ENCODE results near the gene TNFAIP3.
A peak's percentile ranks its signal among the peaks of the same experiment; 100 is the strongest.

TNFAIP3 gene

DNA sequence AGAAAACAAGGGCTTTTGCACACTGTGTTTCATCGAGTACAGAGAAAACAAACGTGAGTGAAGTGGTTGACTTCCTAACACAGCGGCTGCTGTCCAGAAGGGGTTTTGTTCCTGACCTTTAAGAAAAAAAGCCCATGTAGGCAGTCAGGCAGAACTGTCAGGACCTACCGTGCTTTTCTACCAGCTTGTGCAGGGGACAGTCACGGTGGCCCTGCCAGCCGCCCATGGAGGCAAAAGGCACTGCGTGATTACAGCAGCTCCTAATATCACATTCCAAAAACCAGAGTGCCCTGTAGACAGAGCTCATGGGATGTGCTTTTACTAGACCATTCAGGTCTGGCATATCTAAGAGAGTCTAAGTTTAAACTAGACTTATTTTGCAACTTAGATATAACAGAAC, 12.2 kb downstream of the TNFAIP3 start:
- Mint-ChIP-seq H3K27ac (peak overlapping the region; percentile 54), H3K9me3 (no peaks in the 10 kb centered on the region), H3K4me3 (peak overlapping the region; percentile 60), H3K27me3 (ENCODE audit: low read depth, poor library complexity) (no peaks in the 10 kb centered on the region), H3K36me3 (ENCODE audit: low read depth) (peaks cover 27% of the 10 kb centered on the region), H3K4me1 (peaks cover 33% of the 10 kb centered on the region)
- TF ChIP-seq, protein P1, sequence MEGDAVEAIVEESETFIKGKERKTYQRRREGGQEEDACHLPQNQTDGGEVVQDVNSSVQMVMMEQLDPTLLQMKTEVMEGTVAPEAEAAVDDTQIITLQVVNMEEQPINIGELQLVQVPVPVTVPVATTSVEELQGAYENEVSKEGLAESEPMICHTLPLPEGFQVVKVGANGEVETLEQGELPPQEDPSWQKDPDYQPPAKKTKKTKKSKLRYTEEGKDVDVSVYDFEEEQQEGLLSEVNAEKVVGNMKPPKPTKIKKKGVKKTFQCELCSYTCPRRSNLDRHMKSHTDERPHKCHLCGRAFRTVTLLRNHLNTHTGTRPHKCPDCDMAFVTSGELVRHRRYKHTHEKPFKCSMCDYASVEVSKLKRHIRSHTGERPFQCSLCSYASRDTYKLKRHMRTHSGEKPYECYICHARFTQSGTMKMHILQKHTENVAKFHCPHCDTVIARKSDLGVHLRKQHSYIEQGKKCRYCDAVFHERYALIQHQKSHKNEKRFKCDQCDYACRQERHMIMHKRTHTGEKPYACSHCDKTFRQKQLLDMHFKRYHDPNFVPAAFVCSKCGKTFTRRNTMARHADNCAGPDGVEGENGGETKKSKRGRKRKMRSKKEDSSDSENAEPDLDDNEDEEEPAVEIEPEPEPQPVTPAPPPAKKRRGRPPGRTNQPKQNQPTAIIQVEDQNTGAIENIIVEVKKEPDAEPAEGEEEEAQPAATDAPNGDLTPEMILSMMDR (IDR thresholded peaks at IDR 0.05), result no peak
- no peak for DNase-seq

DNA sequence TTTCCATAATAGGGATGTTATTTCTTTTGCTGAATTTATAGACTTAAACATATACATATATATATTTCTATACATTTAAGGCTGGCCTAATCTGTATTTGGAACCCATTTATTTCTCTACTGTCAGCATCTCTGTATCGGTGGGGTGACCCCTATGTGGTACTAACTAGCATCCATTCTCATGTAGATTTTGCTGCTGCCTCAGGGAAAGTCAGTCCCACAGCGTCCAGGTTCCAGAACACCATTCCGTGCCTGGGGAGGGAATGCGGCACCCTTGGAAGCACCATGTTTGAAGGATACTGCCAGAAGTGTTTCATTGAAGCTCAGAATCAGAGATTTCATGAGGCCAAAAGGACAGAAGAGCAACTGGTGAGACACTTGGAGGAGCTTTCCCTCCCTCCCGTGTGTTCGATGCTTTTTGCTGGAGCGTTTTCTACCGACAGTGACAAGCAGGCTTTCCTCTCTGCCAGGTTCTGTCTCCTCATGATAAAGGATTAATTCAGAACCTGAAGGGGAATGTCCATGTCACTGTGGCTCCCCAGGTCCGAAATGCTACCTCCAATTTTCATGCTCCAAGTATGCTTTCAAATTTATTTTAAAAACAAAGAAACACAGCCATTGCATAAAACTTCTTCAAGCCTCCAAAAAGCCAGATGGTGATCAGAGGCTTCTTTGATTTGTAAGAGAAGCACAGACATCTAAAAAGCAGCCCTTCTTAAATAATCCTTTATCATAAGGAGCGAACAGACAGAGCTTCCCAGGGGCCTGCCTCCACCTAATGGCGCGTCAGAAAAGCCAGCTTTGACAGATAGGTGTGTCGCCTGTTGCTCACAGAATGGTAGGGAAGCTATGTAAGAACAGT, 13.1 kb downstream of the TNFAIP3 start:
- Mint-ChIP-seq H3K36me3 (ENCODE audit: low read depth) (peaks cover 21% of the 10 kb centered on the region), H3K27ac (no peak overlapping the region), H3K9me3 (no peaks in the 10 kb centered on the region), H3K27me3 (ENCODE audit: low read depth, poor library complexity) (no peaks in the 10 kb centered on the region), H3K4me3 (no peak overlapping the region), H3K4me1 (peaks cover 33% of the 10 kb centered on the region)
- DNase-seq, result no peak
- TF ChIP-seq, protein P1 (IDR thresholded peaks at IDR 0.05), result no peak

DNA sequence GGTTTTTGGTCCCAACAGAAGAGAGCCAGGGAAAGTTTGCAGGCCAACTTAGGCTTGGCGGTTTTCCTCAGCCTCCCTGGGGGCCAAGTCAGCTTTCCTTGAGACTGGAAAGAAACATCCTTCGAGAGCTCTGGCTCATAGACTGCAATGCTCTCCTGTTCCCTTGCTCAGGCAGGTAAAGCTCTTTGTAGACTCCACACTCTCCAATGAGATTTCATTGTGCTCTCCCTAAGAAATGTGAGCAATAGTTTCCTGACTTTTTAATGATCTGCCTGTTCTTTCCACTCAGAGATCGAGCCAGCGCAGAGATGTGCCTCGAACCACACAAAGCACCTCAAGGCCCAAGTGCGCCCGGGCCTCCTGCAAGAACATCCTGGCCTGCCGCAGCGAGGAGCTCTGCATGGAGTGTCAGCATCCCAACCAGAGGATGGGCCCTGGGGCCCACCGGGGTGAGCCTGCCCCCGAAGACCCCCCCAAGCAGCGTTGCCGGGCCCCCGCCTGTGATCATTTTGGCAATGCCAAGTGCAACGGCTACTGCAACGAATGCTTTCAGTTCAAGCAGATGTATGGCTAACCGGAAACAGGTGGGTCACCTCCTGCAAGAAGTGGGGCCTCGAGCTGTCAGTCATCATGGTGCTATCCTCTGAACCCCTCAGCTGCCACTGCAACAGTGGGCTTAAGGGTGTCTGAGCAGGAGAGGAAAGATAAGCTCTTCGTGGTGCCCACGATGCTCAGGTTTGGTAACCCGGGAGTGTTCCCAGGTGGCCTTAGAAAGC, 13.9 kb downstream of the TNFAIP3 start:
- H3K4me3 Mint-ChIP-seq, result no peak overlapping the region
- no peak for DNase-seq
- H3K27ac Mint-ChIP-seq, result no peak overlapping the region
- H3K9me3 Mint-ChIP-seq, result peaks cover 6% of the 10 kb centered on the region
- no peaks in the 10 kb centered on the region for H3K27me3 Mint-ChIP-seq (ENCODE audit: low read depth, poor library complexity)
- H3K4me1 Mint-ChIP-seq, result peaks cover 33% of the 10 kb centered on the region
- peaks cover 17% of the 10 kb centered on the region for H3K36me3 Mint-ChIP-seq (ENCODE audit: low read depth)
- TF ChIP-seq, protein P1 (IDR thresholded peaks at IDR 0.05), result no peak

DNA sequence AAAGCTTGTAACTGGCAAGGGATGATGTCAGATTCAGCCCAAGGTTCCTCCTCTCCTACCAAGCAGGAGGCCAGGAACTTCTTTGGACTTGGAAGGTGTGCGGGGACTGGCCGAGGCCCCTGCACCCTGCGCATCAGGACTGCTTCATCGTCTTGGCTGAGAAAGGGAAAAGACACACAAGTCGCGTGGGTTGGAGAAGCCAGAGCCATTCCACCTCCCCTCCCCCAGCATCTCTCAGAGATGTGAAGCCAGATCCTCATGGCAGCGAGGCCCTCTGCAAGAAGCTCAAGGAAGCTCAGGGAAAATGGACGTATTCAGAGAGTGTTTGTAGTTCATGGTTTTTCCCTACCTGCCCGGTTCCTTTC, 14.4 kb downstream of the TNFAIP3 start:
- DNase-seq, result no peak
- Mint-ChIP-seq H3K4me1 (peaks cover 33% of the 10 kb centered on the region), H3K4me3 (no peak overlapping the region), H3K27ac (no peak overlapping the region), H3K9me3 (peaks cover 12% of the 10 kb centered on the region), H3K36me3 (ENCODE audit: low read depth) (peaks cover 17% of the 10 kb centered on the region), H3K27me3 (ENCODE audit: low read depth, poor library complexity) (no peaks in the 10 kb centered on the region)
- TF ChIP-seq, protein P1 (IDR thresholded peaks at IDR 0.05), result no peak

DNA sequence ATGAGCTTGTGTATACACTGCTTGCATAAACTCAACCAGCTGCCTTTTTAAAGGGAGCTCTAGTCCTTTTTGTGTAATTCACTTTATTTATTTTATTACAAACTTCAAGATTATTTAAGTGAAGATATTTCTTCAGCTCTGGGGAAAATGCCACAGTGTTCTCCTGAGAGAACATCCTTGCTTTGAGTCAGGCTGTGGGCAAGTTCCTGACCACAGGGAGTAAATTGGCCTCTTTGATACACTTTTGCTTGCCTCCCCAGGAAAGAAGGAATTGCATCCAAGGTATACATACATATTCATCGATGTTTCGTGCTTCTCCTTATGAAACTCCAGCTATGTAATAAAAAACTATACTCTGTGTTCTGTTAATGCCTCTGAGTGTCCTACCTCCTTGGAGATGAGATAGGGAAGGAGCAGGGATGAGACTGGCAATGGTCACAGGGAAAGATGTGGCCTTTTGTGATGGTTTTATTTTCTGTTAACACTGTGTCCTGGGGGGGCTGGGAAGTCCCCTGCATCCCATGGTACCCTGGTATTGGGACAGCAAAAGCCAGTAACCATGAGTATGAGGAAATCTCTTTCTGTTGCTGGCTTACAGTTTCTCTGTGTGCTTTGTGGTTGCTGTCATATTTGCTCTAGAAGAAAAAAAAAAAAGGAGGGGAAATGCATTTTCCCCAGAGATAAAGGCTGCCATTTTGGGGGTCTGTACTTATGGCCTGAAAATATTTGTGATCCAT, 15.3 kb downstream of the TNFAIP3 start:
- Mint-ChIP-seq H3K27ac (no peak overlapping the region), H3K4me1 (peaks cover 26% of the 10 kb centered on the region), H3K4me3 (no peak overlapping the region), H3K36me3 (ENCODE audit: low read depth) (peaks cover 18% of the 10 kb centered on the region), H3K9me3 (peaks cover 21% of the 10 kb centered on the region), H3K27me3 (ENCODE audit: low read depth, poor library complexity) (no peaks in the 10 kb centered on the region)
- TF ChIP-seq, protein P1 (IDR thresholded peaks at IDR 0.05), result no peak
- no peak for DNase-seq
